SJSA1 (cell line): ENCODE data around the gene RASGRF2. TPM values are rescaled to one million over a fixed set of nuclear protein-coding genes. Genes with fewer than 3 reads are reported as not detected.
A peak's percentile ranks its signal among the peaks of the same experiment; 100 is the strongest.
"Not testable (repeated sequence)": the region's sequence is repeated elsewhere in the genome, so short reads cannot be mapped to it uniquely, and the experiment has no call there.

ENCODE experiments used
- DNase-seq, 2 experiments: peaks; one replicate each; pipeline ENCODE4 v3.0.0-alpha.2; 2015 to 2020; ENCODE audit warnings: low spot score in 2 of 2, low read depth in 1 of 2
- H3K27ac ChIP-seq: fragments of 250-450 bp; sonication (Bioruptor Pico); 2 replicates; pipeline ENCODE4 v1.5.1; 2020; ENCODE audit warnings: mild to moderate bottlenecking, moderate library complexity
- H3K27me3 ChIP-seq: fragments of 250-450 bp; sonication (Bioruptor Pico); replicated peaks from 2 replicates; pipeline ENCODE4 v1.5.1; 2020; ENCODE audit warnings: mild to moderate bottlenecking, moderate library complexity
- H3K36me3 ChIP-seq: fragments of 250-450 bp; sonication (Bioruptor Pico); 2 replicates; pipeline ENCODE4 v1.5.1; 2020; ENCODE audit warnings: mild to moderate bottlenecking
- H3K4me1 ChIP-seq: fragments of 250-450 bp; sonication (Bioruptor Pico); replicated peaks from 2 replicates; pipeline ENCODE4 v1.6.1; 2021; ENCODE audit warnings: mild to moderate bottlenecking
- H3K4me3 ChIP-seq: fragments of 250-450 bp; sonication (Bioruptor Pico); 2 replicates; pipeline ENCODE4 v1.5.1; 2020; ENCODE audit warnings: mild to moderate bottlenecking
- H3K9me3 ChIP-seq: fragments of 250-450 bp; sonication (Bioruptor Pico); replicated peaks from 2 replicates; pipeline ENCODE4 v1.5.1; 2020; ENCODE audit warnings: mild to moderate bottlenecking
- total RNA-seq: library from RNA; depleted of rRNA; stranded (reverse); fragments of >200 nt; shearing (Covaris generic); gene quantifications from 2 replicates; pipeline ENCODE4 v1.2.3, GENCODE V29; 2014

The RASGRF2 gene
- total RNA-seq, 1 experiment from 2014 or later, result 12.5 TPM

- no peaks in the 10 kb centered on the region for H3K9me3 ChIP-seq
- H3K27ac ChIP-seq, result no peak overlapping the region
- H3K36me3 ChIP-seq, result no peaks in the 10 kb centered on the region
- no peaks in the 10 kb centered on the region for H3K27me3 ChIP-seq
- H3K4me3 ChIP-seq, result no peak overlapping the region
- H3K4me1 ChIP-seq, result no peaks in the 10 kb centered on the region
- no peak for DNase-seq
Observed at GRCh38 chr5:81027481-81028058, 67.4 kb downstream of the RASGRF2 start.

GRCh38 chr5:81028888-81029287, 68.7 kb downstream of the RASGRF2 start:
- H3K9me3 ChIP-seq, H3K4me3 ChIP-seq, H3K27ac ChIP-seq, DNase-seq, H3K4me1 ChIP-seq, H3K36me3 ChIP-seq, H3K27me3 ChIP-seq: not testable (repeated sequence)

GRCh38 chr5:81029736-81030135, 69.6 kb downstream of the RASGRF2 start:
- DNase-seq, H3K4me3 ChIP-seq, H3K27me3 ChIP-seq, H3K27ac ChIP-seq, H3K36me3 ChIP-seq, H3K4me1 ChIP-seq, H3K9me3 ChIP-seq: not testable (repeated sequence)

GRCh38 chr5:81030236-81031034, 70.3 kb downstream of the RASGRF2 start:
- not testable (repeated sequence) for H3K36me3 ChIP-seq, H3K27ac ChIP-seq, H3K27me3 ChIP-seq, DNase-seq, H3K9me3 ChIP-seq, H3K4me3 ChIP-seq, H3K4me1 ChIP-seq

GRCh38 chr5:81035522-81035921, 75.4 kb downstream of the RASGRF2 start:
- Histone ChIP-seq H3K4me1 (no peaks in the 10 kb centered on the region), H3K27me3 (no peaks in the 10 kb centered on the region), H3K27ac (no peak overlapping the region), H3K9me3 (no peaks in the 10 kb centered on the region), H3K4me3 (no peak overlapping the region), H3K36me3 (no peaks in the 10 kb centered on the region)
- no peak for DNase-seq

- Histone ChIP-seq H3K27ac (no peak overlapping the region), H3K36me3 (no peaks in the 10 kb centered on the region), H3K4me1 (no peaks in the 10 kb centered on the region), H3K27me3 (no peaks in the 10 kb centered on the region), H3K9me3 (no peaks in the 10 kb centered on the region), H3K4me3 (no peak overlapping the region)
- no peak for DNase-seq
Observed at GRCh38 chr5:81038495-81038894, 78.3 kb downstream of the RASGRF2 start.

- Histone ChIP-seq H3K4me1 (no peaks in the 10 kb centered on the region), H3K36me3 (no peaks in the 10 kb centered on the region), H3K27ac (no peak overlapping the region), H3K27me3 (no peaks in the 10 kb centered on the region), H3K9me3 (no peaks in the 10 kb centered on the region), H3K4me3 (no peak overlapping the region)
- DNase-seq, result no peak
Observed at GRCh38 chr5:81044868-81045267, 84.7 kb downstream of the RASGRF2 start.

GRCh38 chr5:81045389-81045807, 85.2 kb downstream of the RASGRF2 start:
- H3K4me1 ChIP-seq, result no peaks in the 10 kb centered on the region
- H3K4me3 ChIP-seq, result no peak overlapping the region
- no peak for DNase-seq
- no peaks in the 10 kb centered on the region for H3K9me3 ChIP-seq
- no peaks in the 10 kb centered on the region for H3K27me3 ChIP-seq
- no peaks in the 10 kb centered on the region for H3K36me3 ChIP-seq
- H3K27ac ChIP-seq, result no peak overlapping the region

- no peaks in the 10 kb centered on the region for H3K4me1 ChIP-seq
- H3K27ac ChIP-seq, result no peak overlapping the region
- H3K27me3 ChIP-seq, result no peaks in the 10 kb centered on the region
- H3K9me3 ChIP-seq, result no peaks in the 10 kb centered on the region
- DNase-seq, result no peak
- H3K36me3 ChIP-seq, result no peaks in the 10 kb centered on the region
- no peak overlapping the region for H3K4me3 ChIP-seq
Observed at GRCh38 chr5:81046041-81046440, 85.9 kb downstream of the RASGRF2 start.

GRCh38 chr5:81052325-81052724, 92.2 kb downstream of the RASGRF2 start:
- no peaks in the 10 kb centered on the region for H3K36me3 ChIP-seq

GRCh38 chr5:81053282-81053681, 93.1 kb downstream of the RASGRF2 start:
- not testable (repeated sequence) for H3K27me3 ChIP-seq, H3K27ac ChIP-seq, DNase-seq, H3K4me3 ChIP-seq, H3K9me3 ChIP-seq, H3K36me3 ChIP-seq, H3K4me1 ChIP-seq

More at GRCh38 chr5:81052325-81052724, 92.2 kb downstream of the RASGRF2 start:
- no peak overlapping the region for H3K4me3 ChIP-seq
- no peaks in the 10 kb centered on the region for H3K9me3 ChIP-seq
- no peak for DNase-seq
- H3K4me1 ChIP-seq, result no peaks in the 10 kb centered on the region
- H3K27ac ChIP-seq, result no peak overlapping the region
- no peaks in the 10 kb centered on the region for H3K27me3 ChIP-seq

GRCh38 chr5:81058121-81058520, 98.0 kb downstream of the RASGRF2 start:
- Histone ChIP-seq H3K36me3 (no peaks in the 10 kb centered on the region), H3K4me1 (peaks cover 4% of the 10 kb centered on the region), H3K4me3 (no peak overlapping the region), H3K9me3 (no peaks in the 10 kb centered on the region), H3K27ac (no peak overlapping the region), H3K27me3 (no peaks in the 10 kb centered on the region)
- no peak for DNase-seq

- DNase-seq, result peak in 1 of 2 experiments; percentile 41
- H3K4me1 ChIP-seq, result peaks cover 12% of the 10 kb centered on the region
- no peaks in the 10 kb centered on the region for H3K9me3 ChIP-seq
- H3K27me3 ChIP-seq, result no peaks in the 10 kb centered on the region
- no peak overlapping the region for H3K27ac ChIP-seq
- H3K36me3 ChIP-seq, result peaks cover 9% of the 10 kb centered on the region; the same call in 1 of the 2 replicates
- H3K4me3 ChIP-seq, result no peak overlapping the region
Observed at GRCh38 chr5:81065492-81065891, 105.3 kb downstream of the RASGRF2 start.

GRCh38 chr5:81066102-81066501, 105.9 kb downstream of the RASGRF2 start:
- Histone ChIP-seq H3K9me3 (no peaks in the 10 kb centered on the region), H3K27me3 (no peaks in the 10 kb centered on the region), H3K4me1 (peaks cover 12% of the 10 kb centered on the region), H3K27ac (no peak overlapping the region), H3K36me3 (peaks cover 9% of the 10 kb centered on the region; the same call in 1 of the 2 replicates), H3K4me3 (no peak overlapping the region)
- DNase-seq, result no peak
